HG03280 (cell line): Measurements from ENCODE around the gene MYOZ2.
"Not testable (repeated sequence)": the region's sequence is repeated elsewhere in the genome, so short reads cannot be mapped to it uniquely, and the experiment has no call there.

Experiments
- ATAC-seq: cut with Tn5 transposase; IDR thresholded peaks from one replicate; pipeline ENCODE4 v1.9.1; 2021; ENCODE audit warnings: mild to moderate bottlenecking, moderate library complexity; ENCODE audit not compliant: unreplicated experiment

MYOZ2 gene

DNA sequence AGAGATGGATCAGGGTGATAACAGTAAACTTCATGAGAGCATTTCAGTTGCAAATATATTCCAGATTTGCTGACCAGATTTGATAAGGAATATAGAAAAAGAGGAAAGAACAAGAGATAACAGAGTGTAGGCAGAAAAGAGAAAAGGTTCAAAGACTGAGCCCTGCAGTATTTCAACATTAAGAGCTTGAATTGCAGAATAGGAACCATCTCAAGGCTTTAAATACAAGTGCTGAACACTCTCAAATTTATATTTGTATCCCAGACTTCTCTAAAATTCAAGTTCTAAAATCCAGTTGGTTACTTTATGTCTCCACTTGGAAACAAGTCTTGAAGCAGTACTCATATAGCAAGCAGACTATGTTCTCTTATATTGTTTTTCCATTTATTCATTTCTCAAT lies 9.7 kb upstream of the MYOZ2 start:
- ATAC-seq: no peak

DNA sequence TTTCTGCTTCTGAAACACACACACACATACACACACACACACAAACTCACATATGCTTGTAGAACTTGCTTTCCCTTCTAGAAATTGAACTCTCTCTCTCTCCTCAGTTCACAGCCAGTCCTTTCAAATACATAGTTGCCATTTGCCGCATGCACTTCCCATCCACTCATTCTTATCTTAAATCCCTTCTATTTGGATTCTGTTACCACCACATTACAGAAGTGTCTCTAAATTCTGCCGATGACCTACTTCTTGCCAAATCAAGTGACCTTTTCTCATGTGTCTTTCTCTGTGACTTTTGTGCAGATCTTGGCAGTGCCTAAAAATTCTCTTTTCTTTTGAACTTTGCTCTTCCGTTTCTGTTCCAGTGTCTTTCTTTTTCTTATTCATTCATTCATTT lies 7.5 kb upstream of the MYOZ2 start:
- ATAC-seq: no peak

DNA sequence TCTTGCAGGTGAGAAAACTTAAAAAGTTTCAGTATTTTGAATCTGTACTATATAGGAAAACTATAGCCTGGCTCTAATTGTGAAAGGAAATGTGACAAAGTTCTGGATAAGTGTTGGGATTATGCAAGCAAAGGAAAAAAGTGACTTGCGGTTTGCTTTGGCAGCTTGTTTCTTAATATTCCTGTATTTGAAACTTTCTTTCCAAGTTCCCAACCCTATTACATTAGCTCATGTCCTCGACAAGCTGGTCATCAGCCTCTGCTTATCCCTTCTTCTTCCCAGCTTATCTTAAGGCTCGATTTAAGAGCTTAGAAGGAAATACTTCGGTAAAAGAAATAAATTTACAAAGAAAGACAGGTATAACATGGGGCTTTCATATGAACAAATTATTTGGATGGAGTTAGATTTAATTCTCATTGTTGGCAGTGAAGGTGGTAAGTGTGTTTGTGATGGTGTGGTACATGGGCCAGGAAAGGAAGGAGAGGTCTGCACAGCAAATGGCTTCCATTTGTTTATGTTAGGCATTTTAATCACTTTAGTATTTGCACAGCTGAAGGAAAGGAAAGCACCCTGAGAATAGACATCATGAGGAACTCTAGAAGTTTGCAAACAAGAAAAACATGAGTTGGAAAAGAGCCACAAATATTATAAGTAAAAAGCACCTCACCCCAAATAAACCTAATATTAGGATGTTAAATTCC lies 5.1 kb upstream of the MYOZ2 start:
- no peak for ATAC-seq

DNA sequence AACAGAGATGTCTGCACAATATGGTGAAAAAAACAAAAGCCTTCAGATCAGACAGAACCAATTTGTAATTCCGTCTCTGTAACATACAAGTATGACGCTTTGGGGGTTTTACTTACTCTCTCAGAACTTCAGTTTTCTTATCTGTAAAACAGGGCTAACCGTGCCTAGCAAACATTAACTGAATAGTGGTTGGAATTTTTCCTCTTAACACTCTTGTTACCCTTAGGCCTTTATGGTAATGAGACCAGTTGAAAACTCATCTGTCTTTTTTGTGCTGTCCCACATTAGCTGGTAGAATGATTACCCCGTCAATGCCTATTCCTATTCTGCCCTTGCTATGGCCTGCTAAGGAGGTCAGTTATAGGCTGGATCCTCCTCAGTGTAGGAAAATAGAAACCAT lies 4.5 kb upstream of the MYOZ2 start:
- no peak for ATAC-seq

DNA sequence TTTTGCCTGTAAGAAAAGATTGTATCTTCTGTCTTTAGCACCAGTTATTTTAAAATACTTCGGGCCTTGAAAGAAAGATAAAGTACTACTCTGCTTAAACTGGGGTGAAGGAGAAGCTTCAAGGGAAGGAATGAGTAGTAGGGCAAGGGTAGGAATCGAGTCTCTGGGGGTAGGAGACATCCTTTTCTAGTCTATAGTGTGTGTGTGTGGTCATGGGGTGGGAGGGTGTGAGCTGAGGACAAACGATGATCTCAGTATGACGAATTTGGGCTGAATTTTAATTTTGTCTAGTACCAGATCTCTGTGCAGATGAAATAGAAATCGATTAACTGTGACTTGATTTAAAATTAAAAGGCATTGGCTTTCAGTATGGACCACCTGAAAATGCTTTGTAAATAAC lies 3.3 kb upstream of the MYOZ2 start:
- ATAC-seq: no peak

DNA sequence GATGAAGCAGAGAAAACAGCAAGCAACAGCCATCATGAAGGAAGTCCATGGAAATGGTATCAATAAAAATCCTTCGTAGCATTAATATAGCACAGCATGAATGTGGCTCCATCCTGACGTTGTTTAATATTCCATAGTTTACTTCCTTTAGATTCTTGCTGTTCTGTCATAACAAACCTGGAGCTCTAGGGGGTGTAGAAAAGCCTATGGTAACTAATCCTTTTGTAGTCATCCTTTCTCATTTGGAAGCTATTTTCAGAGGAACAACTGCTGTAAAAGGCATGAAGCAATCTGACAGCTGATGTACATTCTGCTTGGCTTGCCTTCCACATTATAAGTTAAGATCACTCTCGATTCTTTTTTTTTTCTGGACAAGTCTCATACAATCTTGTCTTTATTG lies 914 bp downstream of the MYOZ2 start:
- ATAC-seq: no peak

DNA sequence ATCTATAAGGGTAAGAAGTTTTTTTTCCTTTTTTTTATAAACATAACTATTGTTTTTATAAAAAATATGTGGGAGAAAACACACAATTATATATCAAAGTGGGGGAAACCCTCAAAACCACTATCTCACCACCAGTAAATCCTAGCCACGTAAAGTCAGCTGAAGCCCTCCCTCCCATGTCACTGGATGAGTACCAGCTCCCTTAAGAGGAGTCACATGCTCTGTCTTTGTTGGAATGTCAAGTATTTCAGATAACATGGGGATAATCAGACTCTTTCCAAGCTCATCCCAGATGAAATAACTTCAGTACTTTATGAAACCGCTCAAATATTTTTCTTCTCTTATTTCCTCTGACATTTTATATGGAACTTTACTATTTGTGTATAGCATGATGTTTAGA lies 2.4 kb downstream of the MYOZ2 start:
- no peak for ATAC-seq

DNA sequence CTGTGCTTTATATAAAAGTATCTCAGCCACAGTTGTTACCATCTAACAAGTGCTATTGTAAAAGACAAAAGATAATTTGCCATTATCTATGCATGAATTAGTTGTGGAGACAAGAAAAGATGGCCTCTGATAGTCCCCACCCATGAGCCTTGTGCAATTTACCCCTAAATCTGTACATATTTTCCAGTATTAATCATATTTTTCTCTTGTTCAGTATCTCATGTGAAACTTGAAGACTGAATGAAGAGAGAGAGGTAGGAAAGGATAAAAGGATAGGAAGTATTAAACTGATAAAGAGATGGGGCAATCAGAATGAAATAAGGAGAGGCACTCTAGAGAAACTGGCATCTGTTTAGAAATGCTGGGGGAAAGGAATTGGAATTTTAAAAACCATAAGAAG lies 3.7 kb downstream of the MYOZ2 start:
- no peak for ATAC-seq

DNA sequence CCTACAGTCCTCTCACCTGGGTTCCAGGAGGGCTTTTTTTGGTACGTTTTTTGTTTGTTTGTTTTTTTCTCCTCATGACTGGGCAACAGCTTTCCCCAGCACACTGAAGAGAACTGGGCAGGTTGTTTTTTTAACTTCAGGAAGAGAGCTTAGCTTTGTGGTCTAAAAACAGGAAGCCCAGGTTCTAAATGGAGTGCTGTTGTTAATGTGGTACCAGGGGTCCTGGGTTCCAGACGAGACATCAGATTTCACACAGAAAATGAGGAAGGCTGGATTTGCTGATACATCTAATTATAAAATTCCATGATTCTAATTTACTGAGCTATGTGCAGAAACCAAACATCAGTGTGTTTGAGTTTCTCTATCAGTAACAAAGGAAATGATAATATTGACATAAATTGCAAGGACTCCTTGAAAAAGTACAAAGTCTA lies 4.2 kb downstream of the MYOZ2 start:
- no peak for ATAC-seq

DNA sequence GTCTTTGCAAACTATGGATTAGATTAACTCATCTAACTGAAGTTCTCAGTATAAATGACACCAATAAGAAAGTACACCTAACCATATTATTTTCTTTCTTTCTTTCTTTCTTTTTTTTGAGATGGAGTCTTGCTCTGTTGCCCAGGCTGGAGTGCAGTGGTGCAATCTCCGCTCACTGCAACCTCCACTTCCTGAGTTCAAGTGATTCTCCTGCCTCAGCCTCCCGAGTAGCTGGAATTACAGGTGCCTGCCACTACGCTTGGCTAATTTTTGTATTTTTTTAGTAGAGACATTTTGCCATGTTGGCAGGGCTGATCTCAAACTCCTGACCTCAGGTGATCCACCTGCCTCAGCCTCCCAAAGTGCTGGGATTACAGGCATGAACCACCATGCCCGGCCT lies 5.7 kb downstream of the MYOZ2 start:
- not testable (repeated sequence) for ATAC-seq

DNA sequence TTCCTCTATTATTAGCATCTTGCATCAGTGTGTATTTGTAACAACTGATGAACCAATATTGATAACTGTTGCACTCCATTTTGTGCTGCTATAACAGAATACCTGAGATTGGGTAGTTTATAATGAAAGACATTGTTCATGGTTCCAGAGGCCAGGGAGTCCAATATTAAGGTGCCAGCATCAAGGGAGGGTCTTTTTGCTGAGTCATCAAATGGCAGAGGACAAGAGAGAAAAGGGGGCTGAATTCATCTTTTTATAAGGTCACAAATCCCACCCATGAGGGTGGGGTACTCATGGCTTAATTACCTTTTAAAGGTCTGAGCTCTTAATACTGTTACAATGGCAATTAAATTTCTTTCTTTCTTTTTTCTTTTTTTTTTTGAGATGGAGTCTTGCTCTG lies 7.2 kb downstream of the MYOZ2 start:
- no peak for ATAC-seq

DNA sequence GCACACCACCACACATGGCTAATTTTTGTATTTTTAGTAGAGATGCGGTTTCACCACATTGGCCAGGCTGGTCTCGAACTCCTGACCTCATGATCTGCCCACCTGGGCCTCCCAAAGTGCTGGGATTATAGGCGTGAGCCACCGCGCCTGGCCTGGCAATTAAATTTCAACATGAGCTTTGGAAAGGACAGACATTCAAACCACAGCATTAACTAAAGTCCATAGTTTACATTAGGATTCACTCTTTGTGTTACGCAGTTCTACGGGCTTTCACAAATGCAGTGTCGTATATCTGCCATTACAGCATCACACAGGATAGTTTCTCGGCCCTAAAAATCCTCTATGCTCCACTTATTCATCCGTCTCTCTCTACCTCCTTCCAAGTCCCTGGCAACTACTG lies 7.7 kb downstream of the MYOZ2 start:
- ATAC-seq: not testable (repeated sequence)

DNA sequence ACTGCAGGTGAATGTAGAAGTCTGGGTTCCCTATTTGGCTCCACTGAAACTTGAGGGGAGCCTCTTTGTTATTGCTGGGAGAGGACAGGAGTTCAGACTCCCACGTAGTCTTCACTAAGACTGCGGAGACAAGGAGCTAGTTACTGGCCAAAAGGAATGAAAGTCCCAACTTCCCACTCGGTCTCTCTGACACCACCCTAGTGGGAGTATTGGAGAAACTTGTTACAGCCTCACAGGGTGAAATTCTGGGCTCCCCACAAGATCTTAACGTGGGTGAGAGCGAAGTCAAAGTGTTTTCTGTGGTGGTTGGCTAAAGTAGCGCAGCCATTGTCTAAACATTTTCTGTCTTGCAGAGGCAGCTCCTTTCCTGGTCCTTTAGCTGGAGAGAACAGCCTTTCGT lies 13.5 kb downstream of the MYOZ2 start:
- ATAC-seq: no peak

DNA sequence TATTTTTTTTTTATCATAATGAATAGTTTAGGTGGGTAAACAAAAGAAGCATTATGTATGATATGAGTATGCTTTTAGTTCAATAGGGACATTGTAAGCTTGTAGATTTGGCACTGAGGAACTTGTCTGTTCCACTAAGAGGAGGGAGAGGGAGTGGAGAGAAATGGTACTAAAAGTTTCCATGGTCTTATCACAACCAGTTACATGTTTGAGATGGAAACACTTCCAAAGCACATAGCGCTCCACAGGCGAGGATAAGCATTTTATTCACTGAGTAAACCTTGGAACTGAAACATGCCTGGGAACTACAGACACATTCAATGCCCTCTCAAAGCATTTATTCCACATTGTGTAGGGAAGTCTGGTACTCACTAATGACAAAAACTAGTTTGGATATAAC lies 15.5 kb downstream of the MYOZ2 start:
- ATAC-seq: no peak

DNA sequence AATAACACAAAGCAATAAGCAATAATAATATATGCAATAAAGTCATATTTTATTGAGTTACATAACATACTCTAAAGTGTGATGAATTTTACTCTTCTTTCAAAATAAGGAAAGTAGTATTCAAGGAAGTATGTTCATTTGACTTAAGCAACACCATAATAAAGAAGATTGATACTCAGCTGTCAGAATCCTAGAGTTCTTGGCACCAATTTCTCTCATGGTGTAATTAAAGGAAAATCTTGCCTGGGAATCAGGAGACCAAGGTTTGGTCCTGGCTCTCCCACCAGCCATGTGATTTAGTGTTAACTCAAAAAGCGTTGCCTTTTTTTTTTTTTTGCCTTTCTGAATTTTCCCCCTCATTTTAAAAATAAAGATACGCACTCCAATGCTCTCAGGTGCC lies 17.1 kb downstream of the MYOZ2 start:
- ATAC-seq: no peak

DNA sequence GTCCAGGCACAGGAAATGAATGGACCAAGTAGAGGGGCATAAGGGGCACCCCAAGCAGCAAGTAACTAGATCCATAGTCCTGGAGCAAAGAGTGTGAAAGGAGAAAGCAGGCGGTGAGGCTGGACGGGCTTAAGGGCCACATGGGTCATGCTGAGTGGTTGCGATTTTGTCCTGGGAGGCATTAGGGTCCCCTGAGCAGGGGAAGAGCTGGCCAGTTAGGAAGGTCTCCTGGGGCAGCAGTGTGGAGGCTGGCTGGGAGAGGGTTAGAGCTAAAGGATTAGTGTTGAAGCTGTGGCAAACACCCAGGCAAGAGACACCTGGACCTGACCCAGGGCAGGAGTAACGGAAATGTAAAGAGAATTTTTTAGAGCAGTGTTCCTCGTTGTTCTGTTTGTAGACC lies 26.5 kb downstream of the MYOZ2 start:
- no peak for ATAC-seq

DNA sequence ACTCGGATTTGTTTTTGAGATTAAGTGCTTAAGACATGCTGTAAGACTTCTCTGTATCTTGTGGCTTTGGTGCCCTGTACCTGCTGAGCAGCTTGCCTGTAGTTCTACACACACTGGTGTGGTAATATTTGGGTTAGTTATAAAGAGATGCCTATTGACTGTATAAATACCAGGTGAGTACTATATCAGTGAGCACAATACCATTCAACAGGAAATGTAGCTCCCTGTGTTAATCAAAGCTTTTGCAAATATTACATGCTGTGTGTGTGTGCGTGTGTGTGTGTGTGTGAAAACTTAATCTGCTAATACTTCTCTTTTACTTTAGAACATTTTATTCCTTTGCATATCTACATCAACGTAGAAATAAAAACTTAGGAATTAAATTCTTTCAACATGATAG lies 30.1 kb downstream of the MYOZ2 start:
- no peak for ATAC-seq

DNA sequence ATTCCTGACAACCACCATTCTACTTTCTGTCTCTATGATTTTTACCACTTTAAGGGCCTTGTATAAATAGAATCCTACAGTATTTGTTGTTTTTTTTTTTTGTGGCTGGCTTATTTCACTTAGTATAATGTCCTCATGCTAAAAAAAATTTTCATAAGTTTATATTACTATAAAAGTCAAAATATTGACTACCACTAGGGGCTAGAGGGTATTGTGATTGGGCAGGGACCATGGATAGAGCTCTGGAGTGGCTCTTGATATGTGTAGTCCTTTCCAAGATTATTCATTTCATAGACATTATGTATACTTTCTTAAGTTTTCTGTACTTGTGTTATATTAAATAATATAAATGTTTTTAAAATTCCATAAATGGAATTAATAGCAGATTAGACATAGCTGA lies 34.6 kb downstream of the MYOZ2 start:
- no peak for ATAC-seq

DNA sequence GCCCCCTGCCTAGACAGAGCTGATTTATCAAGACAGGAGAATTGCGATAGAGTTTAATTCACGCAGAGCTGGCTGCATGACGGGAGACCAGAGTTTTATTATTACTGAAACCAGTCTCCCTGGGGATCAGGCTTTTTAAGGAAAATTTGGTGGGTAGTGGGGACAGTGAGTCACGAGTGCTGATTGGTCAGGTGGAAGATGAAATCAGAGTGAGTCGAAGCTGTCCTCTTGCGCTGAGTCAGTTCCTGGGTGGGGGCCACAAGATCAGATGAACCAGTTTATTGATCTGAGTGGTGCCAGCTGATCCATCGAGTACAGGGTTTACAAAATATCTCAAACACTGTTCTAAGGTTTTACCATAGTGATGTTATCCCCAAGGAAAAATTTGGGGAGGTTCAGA lies 36.6 kb downstream of the MYOZ2 start:
- no peak for ATAC-seq

DNA sequence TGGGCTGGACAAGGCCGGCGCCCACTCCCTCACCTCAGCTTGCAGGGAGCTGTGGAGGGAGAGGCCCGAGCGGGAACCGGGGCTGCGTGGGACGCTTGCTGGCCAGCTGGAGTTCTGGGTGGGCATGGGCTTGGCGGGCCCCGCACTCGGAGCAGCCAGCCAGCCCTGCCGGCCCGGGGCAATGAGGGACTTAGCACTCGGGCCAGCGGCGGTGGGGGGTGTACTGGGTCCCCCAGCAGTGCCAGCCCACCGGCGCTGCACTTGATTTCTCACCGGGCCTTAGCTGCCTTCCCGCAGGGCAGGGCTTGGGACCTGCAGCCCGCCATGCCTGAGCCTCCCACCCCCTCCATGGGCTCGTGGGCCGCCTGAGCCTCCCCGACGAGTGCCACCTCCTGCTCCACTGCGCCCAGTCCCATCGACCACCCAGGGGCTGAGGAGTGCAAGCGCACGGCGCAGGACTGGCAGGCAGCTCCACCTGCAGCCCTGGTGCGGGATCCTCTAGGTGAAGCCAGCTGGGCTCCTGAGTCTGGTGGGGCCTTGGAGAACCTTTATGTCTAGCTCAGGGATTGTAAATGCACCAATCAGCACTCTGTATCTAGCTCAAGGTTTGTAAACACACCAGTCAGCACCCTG lies 38.2 kb downstream of the MYOZ2 start:
- ATAC-seq: not testable (repeated sequence)

DNA sequence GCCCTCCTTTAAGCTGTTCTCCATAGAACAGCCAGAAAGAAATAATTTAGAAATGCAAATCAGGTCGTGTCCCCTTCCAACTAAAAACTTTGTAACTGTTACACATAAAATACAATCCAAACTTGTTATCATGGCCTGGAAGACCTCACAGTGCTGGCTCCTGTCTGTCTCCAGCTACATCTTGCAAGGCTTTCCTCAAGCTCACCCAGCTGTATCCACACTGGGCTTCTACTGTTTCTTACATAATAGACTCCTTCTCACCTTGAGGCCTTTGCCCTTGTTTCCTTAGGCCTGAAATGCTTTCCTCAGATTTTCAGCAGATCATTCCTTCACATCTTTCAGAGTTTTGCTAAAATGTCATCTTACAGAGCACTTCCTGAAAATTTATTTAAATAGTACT lies 43.4 kb downstream of the MYOZ2 start:
- no peak for ATAC-seq

DNA sequence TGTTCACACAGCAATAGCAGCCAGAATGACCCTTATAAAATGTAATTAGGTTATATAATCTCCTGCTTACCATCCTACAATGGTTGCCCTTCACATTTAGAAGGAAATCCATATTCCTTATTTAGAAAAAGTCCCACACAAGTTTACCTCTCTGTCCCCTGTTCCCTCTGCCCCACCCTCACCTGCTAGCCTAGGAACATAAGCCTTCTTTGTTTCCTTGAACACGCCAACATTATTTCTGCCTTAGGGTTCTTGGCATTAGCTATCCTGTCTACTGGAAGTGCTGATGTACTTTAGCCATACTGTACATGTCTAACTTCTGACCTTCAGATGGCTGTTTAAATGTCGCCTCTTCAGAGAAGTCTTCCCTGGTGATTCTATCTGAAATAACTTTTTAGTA lies 48.5 kb downstream of the MYOZ2 start:
- no peak for ATAC-seq

DNA sequence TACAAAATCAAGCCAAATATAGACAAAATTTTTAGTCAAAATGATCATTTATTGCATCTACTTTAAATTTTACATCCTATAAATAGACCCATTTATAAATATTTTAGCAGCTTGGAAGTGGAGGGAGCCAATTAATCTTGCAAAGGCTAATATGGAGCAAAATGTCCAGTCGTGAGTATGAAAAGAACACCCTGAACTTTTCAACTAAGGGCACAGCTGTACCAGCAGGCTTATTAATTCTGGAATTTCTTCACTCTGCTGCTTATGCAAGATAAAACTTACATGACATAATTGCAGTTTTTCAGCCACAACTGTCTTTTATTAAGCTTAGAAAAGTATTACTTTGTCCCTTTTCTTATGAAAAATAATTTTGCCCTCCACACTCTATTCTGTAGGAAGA lies 54.0 kb downstream of the MYOZ2 start:
- no peak for ATAC-seq
